RPMI7951 (cell line): ENCODE measurements around the gene CYSRT1. TPM values are rescaled to one million over a fixed set of nuclear protein-coding genes. Genes with fewer than 3 reads are reported as not detected.

Experiments used
- DNase-seq: peaks from one replicate; pipeline ENCODE4 v3.0.0-alpha.2; 2012; ENCODE audit warnings: low read depth
- total RNA-seq: library from RNA; depleted of rRNA; stranded (reverse); fragments of >200 nt; shearing (Covaris generic); gene quantifications from 2 replicates; pipeline ENCODE4 v1.2.3, GENCODE V29; 2014; rRNA removed

CYSRT1 gene
- total RNA-seq, 1 experiment from 2014 or later: 0.36 TPM

DNA sequence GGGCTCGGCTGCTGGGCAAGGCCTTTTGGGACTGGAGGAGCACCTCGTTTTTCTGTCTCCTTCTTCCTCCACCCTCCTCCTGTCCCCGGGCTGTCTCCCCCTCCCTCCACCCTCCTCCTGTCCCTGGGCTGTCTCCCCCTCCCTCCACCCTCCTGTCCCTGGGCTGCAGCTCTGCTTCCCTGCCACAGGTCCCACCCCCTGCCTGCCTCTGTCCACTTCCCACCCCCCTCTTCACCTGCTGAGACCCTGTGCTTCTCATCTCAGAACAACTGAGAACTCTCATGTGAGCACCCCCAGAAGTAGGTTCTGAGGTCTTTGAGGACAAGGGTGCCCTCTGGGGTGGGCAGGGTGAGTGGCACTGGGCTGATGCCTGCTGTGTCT, 46.7 kb downstream of the CYSRT1 start:
- no peak for DNase-seq

DNA sequence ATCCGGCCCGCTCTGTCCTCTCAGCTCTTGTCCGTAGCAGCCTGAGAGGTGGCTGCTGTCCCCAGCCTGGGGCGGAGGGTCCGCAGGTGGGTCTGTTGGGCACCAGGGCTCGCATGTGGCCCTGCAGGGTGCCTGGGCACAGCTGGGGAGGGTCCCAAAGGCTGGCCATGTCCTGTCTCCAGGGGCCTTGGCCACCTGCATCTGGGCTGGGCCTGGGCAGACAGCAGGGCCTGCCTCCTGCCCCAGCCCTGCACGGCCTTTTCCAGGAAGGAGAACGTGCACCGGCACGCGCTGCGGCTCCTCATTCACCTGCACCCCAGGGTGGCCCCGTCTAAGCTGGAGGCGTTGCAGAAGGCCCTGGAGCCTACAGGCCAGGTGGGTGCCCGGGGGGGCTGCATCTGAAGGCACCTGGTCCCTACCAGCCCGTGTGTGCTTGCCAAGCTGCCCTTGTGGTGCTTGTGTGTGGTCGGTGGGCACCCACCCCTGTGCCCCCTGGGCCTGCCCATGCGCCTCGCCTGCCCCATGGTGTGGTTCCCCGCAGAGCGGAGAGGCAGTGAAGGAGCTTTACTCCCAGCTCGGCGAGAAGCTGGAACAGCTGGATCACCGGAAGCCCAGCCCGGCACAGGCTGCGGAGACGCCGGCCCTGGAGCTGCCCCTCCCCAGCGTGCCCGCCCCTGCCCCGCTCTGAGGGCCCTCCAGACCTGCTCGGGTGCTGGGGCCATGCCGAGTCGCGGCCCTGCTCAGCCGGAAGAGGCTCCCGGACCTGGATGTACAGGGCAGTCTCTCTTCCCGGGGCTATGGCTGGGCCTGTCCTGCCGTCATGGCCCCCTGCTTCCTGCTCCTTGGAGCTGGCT, 47.5 kb downstream of the CYSRT1 start:
- no peak for DNase-seq

DNA sequence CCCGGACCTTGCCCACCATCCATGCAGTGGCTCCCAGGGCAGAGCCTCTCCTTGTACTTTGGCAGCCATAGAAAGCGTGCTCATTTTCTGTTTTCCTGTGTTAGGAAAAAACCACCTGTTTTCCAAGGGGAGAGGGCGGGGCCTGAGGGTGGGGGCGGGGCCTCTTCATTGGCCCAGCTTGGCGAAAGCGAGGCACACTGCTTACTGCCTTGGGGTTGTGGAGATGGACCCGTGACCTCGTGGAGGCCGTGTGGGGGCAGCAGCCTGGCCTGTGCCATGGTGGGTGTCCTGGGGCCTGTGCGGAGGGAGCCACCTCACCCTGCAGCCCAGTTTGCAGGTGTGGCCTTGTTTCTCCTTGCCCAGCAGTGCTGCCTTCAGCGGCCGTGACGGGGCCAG, 48.1 kb downstream of the CYSRT1 start:
- DNase-seq: no peak

DNA sequence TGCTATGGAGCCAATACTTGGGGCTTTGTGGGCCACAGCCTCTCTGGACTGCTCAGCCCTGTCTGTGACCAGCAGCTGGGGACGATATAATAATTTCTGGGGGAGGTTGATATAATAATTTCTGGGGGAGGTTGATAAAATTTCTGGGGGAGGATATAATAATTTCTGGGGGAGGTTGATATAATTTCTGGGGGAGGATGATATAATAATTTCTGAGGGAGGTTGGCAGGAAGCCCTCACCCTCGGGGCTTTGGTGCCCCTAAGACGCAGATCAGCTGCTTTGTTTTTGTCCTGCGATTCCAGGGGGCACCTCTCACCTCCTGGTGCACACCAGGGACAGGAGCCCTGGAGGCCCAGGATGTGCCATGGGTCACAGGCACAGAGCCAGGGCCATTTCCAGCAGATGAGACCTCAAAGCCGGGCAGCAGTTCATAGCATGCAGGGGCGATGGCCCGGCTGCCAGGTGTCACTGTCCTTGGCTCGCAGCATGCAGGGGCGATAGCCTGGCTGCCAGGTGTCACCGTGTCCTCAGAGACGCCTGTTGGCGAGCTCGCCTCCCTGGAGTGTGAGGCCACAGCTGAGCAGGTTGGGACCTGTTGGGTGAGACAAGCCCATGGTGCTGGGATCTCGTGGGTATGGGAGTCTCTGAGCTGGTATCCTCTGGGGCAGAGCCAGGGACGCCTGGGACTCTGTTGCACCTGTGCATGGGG, 48.8 kb downstream of the CYSRT1 start:
- DNase-seq: no peak

DNA sequence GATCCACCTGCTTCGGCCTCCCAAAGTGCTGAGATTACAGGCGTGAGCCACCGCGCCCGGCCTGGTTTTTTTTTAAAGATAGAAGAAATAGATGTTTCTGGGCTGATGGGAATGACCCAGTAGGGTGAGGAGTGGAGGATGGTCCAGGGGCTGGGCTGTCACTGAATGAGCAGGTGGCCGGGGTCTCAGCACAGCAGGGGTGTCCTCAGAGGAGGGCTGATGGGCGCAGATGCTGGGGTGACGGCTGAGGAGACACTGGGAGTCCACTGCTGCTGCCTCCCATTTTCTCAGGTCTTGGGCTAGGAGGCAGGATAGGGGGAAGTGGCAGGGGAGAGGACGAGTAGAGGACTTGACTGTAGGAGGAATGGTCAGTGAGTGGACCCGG, 50.2 kb downstream of the CYSRT1 start:
- DNase-seq: no peak

Other genes with a start within 250 kb of the CYSRT1 start
- 0.24 TPM in 1 of 2 replicates, not detected in the other for gene PTGDS, start 247.7 kb upstream of the CYSRT1 start, total RNA-seq
- not detected in 2 replicates for gene LCNL1, start 242.2 kb upstream of the CYSRT1 start, total RNA-seq
- 24.5 and 50.9 TPM in 2 replicates for gene PAXX, start 232.8 kb upstream of the CYSRT1 start, total RNA-seq
- gene CLIC3, start 228.6 kb upstream of the CYSRT1 start, total RNA-seq: 0.68 and 1.7 TPM in 2 replicates
- gene ABCA2, start 196.9 kb upstream of the CYSRT1 start, total RNA-seq: 4.1 and 10.8 TPM in 2 replicates
- gene FUT7, start 193.1 kb upstream of the CYSRT1 start, total RNA-seq: not detected in 2 replicates
- gene NPDC1, start 179.0 kb upstream of the CYSRT1 start, total RNA-seq: 0.60 and 1.6 TPM in 2 replicates
- not detected in 2 replicates for gene ENTPD2, start 171.1 kb upstream of the CYSRT1 start, total RNA-seq
- gene SAPCD2, start 154.6 kb upstream of the CYSRT1 start, total RNA-seq: 15.3 and 21.8 TPM in 2 replicates
- gene UAP1L1, start 147.7 kb upstream of the CYSRT1 start, total RNA-seq: 7.6 and 10.0 TPM in 2 replicates
- gene MAN1B1, start 138.2 kb upstream of the CYSRT1 start, total RNA-seq: 39.2 and 56.9 TPM in 2 replicates
- gene DPP7, start 110.4 kb upstream of the CYSRT1 start, total RNA-seq: 30.8 and 37.5 TPM in 2 replicates
- 0.20 TPM in 1 of 2 replicates, not detected in the other for gene GRIN1, start 86.0 kb upstream of the CYSRT1 start, total RNA-seq
- gene LRRC26, start 55.1 kb upstream of the CYSRT1 start, total RNA-seq: not detected in 2 replicates
- not detected in 2 replicates for gene TMEM210, start 53.1 kb upstream of the CYSRT1 start, total RNA-seq
- 8.1 and 9.8 TPM in 2 replicates for gene ANAPC2, start 36.6 kb upstream of the CYSRT1 start, total RNA-seq
- 72.8 and 99.2 TPM in 2 replicates for gene SSNA1, start 36.5 kb upstream of the CYSRT1 start, total RNA-seq
- gene TPRN, start 24.4 kb upstream of the CYSRT1 start, total RNA-seq: 1.1 and 3.7 TPM in 2 replicates
- 39.1 and 40.0 TPM in 2 replicates for gene TMEM203, start 19.5 kb upstream of the CYSRT1 start, total RNA-seq
- gene NDOR1, start 19.5 kb upstream of the CYSRT1 start, total RNA-seq: 4.6 and 5.4 TPM in 2 replicates
- gene RNF208, start 2.9 kb upstream of the CYSRT1 start, total RNA-seq: not detected in 2 replicates
- not detected in 2 replicates for gene RNF224, start 2.3 kb downstream of the CYSRT1 start, total RNA-seq
- not detected in 2 replicates for gene SLC34A3, start 5.7 kb downstream of the CYSRT1 start, total RNA-seq
- gene TUBB4B, start 16.1 kb downstream of the CYSRT1 start, total RNA-seq: 295 and 372 TPM in 2 replicates
- gene STPG3, start 26.1 kb downstream of the CYSRT1 start, total RNA-seq: not detected in 2 replicates
- 34.2 and 46.8 TPM in 2 replicates for gene NELFB, start 30.2 kb downstream of the CYSRT1 start, total RNA-seq
- under 0.01 TPM in 2 replicates for gene TOR4A, start 52.6 kb downstream of the CYSRT1 start, total RNA-seq
- 0.12 TPM in 1 of 2 replicates, not detected in the other for gene NRARP, start 77.1 kb downstream of the CYSRT1 start, total RNA-seq
- gene EXD3, start 198.0 kb downstream of the CYSRT1 start, total RNA-seq: 0.24 and 1.3 TPM in 2 replicates
- not detected in 2 replicates for gene NOXA1, start 198.2 kb downstream of the CYSRT1 start, total RNA-seq
- gene ENTPD8, start 216.2 kb downstream of the CYSRT1 start, total RNA-seq: not detected in 2 replicates
- 11.9 and 12.7 TPM in 2 replicates for gene NSMF, start 234.2 kb downstream of the CYSRT1 start, total RNA-seq